A204.1 (cell line): ENCODE measurements around the gene CNIH2.

ENCODE experiments used
- FAIRE-seq: peaks from 2 replicates; lab custom pipeline; 2012; peaks lifted over from hg19 to GRCh38; lab: Jason Lieb, UNC

CNIH2 gene

DNA sequence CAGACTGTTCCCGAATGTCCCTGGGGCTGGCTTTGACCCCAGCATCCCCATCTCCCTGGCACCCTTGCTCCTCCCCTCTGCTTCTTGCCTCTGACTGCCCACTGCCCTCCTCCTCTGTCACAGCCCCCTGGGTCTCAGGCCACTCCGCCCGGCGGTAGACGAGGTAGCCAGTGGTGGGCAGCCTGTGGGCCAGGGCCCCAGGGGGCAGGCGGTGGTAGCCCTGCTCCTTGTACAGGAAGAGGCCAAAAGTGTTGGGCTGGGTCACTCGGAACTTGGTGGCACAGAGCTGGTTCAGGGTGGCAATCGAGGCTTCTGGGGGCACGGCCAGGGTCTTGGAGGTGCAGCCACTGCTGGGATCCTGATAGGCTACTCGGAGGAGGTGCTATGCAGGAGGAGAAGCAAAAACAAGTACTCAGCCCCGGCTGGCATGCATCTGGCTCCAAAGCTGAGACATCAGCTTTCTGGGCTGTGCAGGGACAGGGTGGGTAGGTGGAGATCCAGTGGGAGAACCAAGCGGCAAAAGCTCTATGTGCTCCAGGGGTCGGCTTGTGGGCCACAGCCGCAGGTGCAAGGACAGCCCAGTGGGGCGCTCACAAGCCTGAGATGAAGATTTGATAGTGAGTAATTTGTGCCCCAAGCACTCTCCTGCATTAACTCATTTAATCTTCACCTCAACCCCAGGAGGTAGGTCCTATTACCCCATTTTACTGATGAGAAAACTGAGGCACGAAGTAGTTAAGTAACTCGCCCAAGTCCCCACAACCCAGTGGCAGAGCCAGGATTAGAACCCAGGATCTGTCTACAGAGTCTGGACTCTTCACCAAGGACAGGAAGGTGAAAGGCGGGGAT lies 54.6 kb downstream of the CNIH2 start:
- no peak for FAIRE-seq

DNA sequence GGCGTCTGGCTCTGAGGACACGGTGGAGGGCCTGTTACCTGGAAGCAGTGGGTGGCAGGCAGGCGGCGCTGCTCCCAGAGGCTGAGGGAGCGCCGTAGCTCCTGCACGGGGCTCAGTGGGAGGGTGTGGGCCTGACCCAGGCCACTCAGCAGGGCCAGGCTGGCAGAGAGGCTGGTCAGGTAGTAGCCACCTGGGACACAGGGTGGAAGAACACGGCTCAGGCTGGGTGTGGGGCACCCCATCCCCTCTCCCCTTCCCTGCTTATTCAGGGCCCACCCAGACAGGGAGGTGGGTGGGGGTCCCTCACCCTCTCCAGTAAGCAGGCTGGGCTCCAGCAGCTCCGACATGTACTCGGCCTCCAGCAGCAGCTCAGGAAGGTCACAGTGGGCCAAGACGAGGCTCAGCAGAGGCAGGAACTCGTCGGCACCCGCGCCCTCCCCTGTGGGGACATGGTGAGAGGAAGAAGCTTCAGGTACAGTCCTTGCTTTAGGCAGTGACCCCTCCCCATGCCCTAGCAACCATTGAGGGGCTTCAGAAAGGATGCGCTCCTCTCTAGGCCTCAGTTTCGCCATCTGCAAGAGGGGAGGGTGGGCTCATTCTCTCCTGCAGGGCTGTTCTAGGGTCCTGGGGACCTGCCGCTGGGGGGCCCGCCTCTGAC lies 55.4 kb downstream of the CNIH2 start:
- no peak for FAIRE-seq
